A673 (cell line): ENCODE results near the gene LRPPRC. TPM values are rescaled to one million over a fixed set of nuclear protein-coding genes. Genes with fewer than 3 reads are reported as not detected.

Experiments used
- BruUV-seq: library from RNA; stranded (reverse); fragments of 400-500 nt; replicated peaks from 2 replicates; lab custom pipeline; 2021; lab: Mats Ljungman, UMichigan
- CTCF ChIA-PET: fragments of 300-600 bp; sonication (Branson Sonifier 250); formaldehyde crosslinking; loops from one replicate; lab custom pipeline; 2022; ENCODE audit warnings: antibody characterized with exemption; lab: Charles Lee
- POLR2A ChIA-PET: fragments of 300-600 bp; sonication (Branson Sonifier 250); formaldehyde crosslinking; loops from one replicate; lab custom pipeline; 2022; ENCODE audit warnings: antibody characterized with exemption; ENCODE audit not compliant: low non-redundant PET; lab: Charles Lee
- DNase-seq: peaks from one replicate; pipeline ENCODE4 v3.0.0-alpha.2; 2015; ENCODE audit warnings: low spot score
- H3K27ac ChIP-seq: fragments of 200-600 bp; sonication (generic); 2 replicates; pipeline ENCODE4 v1.5.1; 2016; ENCODE audit warnings: mixed run types, low read depth, mild to moderate bottlenecking, mixed read lengths, antibody characterized with exemption, low read length; ENCODE audit not compliant: poor library complexity, severe bottlenecking
- H3K27me3 ChIP-seq: fragments of 200-600 bp; sonication (generic); replicated peaks from 2 replicates; pipeline ENCODE4 v1.6.1; 2017; ENCODE audit warnings: mixed run types, low read depth, mild to moderate bottlenecking, mixed read lengths, antibody characterized with exemption, low read length; ENCODE audit not compliant: insufficient read depth, poor library complexity
- H3K36me3 ChIP-seq: fragments of 200-600 bp; sonication (generic); 2 replicates; pipeline ENCODE4 v1.6.1; 2016; ENCODE audit warnings: mixed run types, mild to moderate bottlenecking, mixed read lengths, antibody characterized with exemption, low read length; ENCODE audit not compliant: insufficient read depth, poor library complexity, severe bottlenecking
- H3K4me1 ChIP-seq: fragments of 200-600 bp; sonication (generic); 2 replicates; pipeline ENCODE4 v1.6.1; 2017; ENCODE audit warnings: mixed run types, mild to moderate bottlenecking, mixed read lengths, antibody characterized with exemption, low read length; ENCODE audit not compliant: insufficient read depth, poor library complexity, severe bottlenecking
- H3K4me3 ChIP-seq: fragments of 200-600 bp; sonication (generic); 2 replicates; pipeline ENCODE4 v1.5.1; 2016; ENCODE audit warnings: low read depth, mixed run types, mild to moderate bottlenecking, mixed read lengths, low read length; ENCODE audit not compliant: poor library complexity, severe bottlenecking
- H3K9me3 ChIP-seq: fragments of 200-600 bp; sonication (generic); 2 replicates; pipeline ENCODE4 v1.6.1; 2016; ENCODE audit warnings: mixed run types, low read depth, mild to moderate bottlenecking, mixed read lengths, antibody characterized with exemption, low read length; ENCODE audit not compliant: poor library complexity, severe bottlenecking
- CTCF ChIP-seq: fragments of 300-800, 200-600 bp; sonication (generic); conservative IDR thresholded peaks from 2 replicates; pipeline ENCODE4 v1.5.1; 2017; ENCODE audit warnings: low read depth, mild to moderate bottlenecking, antibody characterized with exemption, low read length, moderate library complexity, mixed read lengths
- EZH2 ChIP-seq: fragments of 200-600 bp; sonication (generic); IDR thresholded peaks from 2 replicates; pipeline ENCODE4 v1.6.1; 2017; ENCODE audit warnings: borderline replicate concordance, low read depth, mild to moderate bottlenecking, mixed read lengths, antibody characterized with exemption, low read length; ENCODE audit not compliant: poor library complexity, severe bottlenecking
- intact Hi-C: fragments of 100-400 bp; cut with micrococcal nuclease; formaldehyde crosslinking; loops from one replicate; pipeline ENCODE4 v1.10.0; 2022; ENCODE audit not compliant: unreplicated experiment
- total RNA-seq: library from RNA; stranded (reverse); gene quantifications from 2 replicates; pipeline ENCODE4 v1.2.3, GENCODE V29; 2021

Gene LRPPRC
- total RNA-seq, 1 experiment from 2014 or later, result 144 TPM

GRCh38 chr2:43846140-43846793 lies 149.5 kb downstream of the LRPPRC start:
- H3K27ac ChIP-seq, result no peak overlapping the region
- peaks cover 6% of the 10 kb centered on the region for H3K27me3 ChIP-seq
- no peak for DNase-seq
- no peak for TF ChIP-seq EZH2
- TF ChIP-seq CTCF, result no peak
- CTCF ChIA-PET, result no interaction called here
- no peaks in the 10 kb centered on the region for H3K36me3 ChIP-seq
- no peak overlapping the region for H3K4me3 ChIP-seq
- no peaks in the 10 kb centered on the region for H3K4me1 ChIP-seq
- no peaks in the 10 kb centered on the region for H3K9me3 ChIP-seq
- BruUV-seq, result no TSS peak
- intact Hi-C loops, result no loop called here
- POLR2A ChIA-PET, result no interaction called here

GRCh38 chr2:43845181-43845580 lies 150.6 kb downstream of the LRPPRC start:
- POLR2A ChIA-PET, result no interaction called here
- intact Hi-C loops, result no loop called here
- CTCF ChIA-PET, result no interaction called here
- Histone ChIP-seq H3K27ac (no peak overlapping the region), H3K36me3 (no peaks in the 10 kb centered on the region), H3K4me1 (no peaks in the 10 kb centered on the region), H3K9me3 (no peaks in the 10 kb centered on the region), H3K27me3 (peaks cover 6% of the 10 kb centered on the region), H3K4me3 (no peak overlapping the region)
- BruUV-seq, result no TSS peak
- TF ChIP-seq CTCF (no peak), EZH2 (no peak)
- DNase-seq, result no peak

- CTCF ChIA-PET, result no interaction called here
- peaks cover 6% of the 10 kb centered on the region for H3K27me3 ChIP-seq
- no peak overlapping the region for H3K4me3 ChIP-seq
- TF ChIP-seq CTCF, result no peak
- TF ChIP-seq EZH2, result no peak
- intact Hi-C loops, result no loop called here
- no TSS peak for BruUV-seq
- POLR2A ChIA-PET, result no interaction called here
- H3K4me1 ChIP-seq, result no peaks in the 10 kb centered on the region
- no peaks in the 10 kb centered on the region for H3K9me3 ChIP-seq
- no peak overlapping the region for H3K27ac ChIP-seq
- DNase-seq, result no peak
- no peaks in the 10 kb centered on the region for H3K36me3 ChIP-seq
Observed at GRCh38 chr2:43842866-43843226, 152.9 kb downstream of the LRPPRC start.
